ENCODE results near the gene ATF6B.

The ATF6B gene

GRCh38 chr6:32109765-32110160 is 18.3 kb downstream of the ATF6B start:
- peaks cover 25% of the 10 kb centered on the region for H3K27me3 ChIP-seq (ENCODE audit: insufficient read depth, low read depth, severe bottlenecking)
- DNase-seq: no peak
- no peak overlapping the region for H3K4me3 ChIP-seq (ENCODE audit: low read depth, low read length)
- H3K36me3 ChIP-seq: peaks cover 5% of the 10 kb centered on the region
- no peaks in the 10 kb centered on the region for H3K9me3 ChIP-seq (ENCODE audit: severe bottlenecking)
- TF ChIP-seq CTCF (IDR thresholded peaks at IDR 0.05; ENCODE audit: low read depth, low read length): no peak
- no peak overlapping the region for H3K27ac ChIP-seq

GRCh38 chr6:32109114-32109764 is 18.8 kb downstream of the ATF6B start, which contains the start of gene TNXB:
Gene TNXB, minus strand, starts transcription at chr6:32109338. Its CDS starts 11,140 bp downstream, at chr6:32098198.
- H3K36me3 ChIP-seq: 0 out of 2 replicates have a peak, but pooled peaks cover 3% of the 10 kb centered on the region

GRCh38 chr6:32108727-32109113 is 19.3 kb downstream of the ATF6B start:
- Histone ChIP-seq H3K9me3 (ENCODE audit: severe bottlenecking) (no peaks in the 10 kb centered on the region), H3K27me3 (ENCODE audit: insufficient read depth, low read depth, severe bottlenecking) (peaks cover 25% of the 10 kb centered on the region), H3K4me3 (ENCODE audit: low read depth, low read length) (no peak overlapping the region), H3K27ac (no peak overlapping the region), H3K36me3 (0 out of 2 replicates have a peak, but pooled peaks cover 3% of the 10 kb centered on the region)
- DNase-seq: no peak
- no peak for TF ChIP-seq CTCF (IDR thresholded peaks at IDR 0.05; ENCODE audit: low read depth, low read length)

More at GRCh38 chr6:32109114-32109764, 18.8 kb downstream of the ATF6B start, which contains the start of gene TNXB:
- no peak within 1 kb of the TSS for H3K4me3 ChIP-seq (ENCODE audit: low read depth, low read length)
- H3K27ac ChIP-seq: no peak within 1 kb of the TSS
- no peak for DNase-seq
- no peak for TF ChIP-seq CTCF (IDR thresholded peaks at IDR 0.05; ENCODE audit: low read depth, low read length)
- peaks cover 25% of the 10 kb centered on the region for H3K27me3 ChIP-seq (ENCODE audit: insufficient read depth, low read depth, severe bottlenecking)
- H3K9me3 ChIP-seq (ENCODE audit: severe bottlenecking): no peaks in the 10 kb centered on the region

GRCh38 chr6:32108094-32108627 is 19.9 kb downstream of the ATF6B start:
- TF ChIP-seq CTCF (IDR thresholded peaks at IDR 0.05; ENCODE audit: low read depth, low read length): no peak
- Histone ChIP-seq H3K36me3 (0 out of 2 replicates have a peak, but pooled peaks cover under 1% of the 10 kb centered on the region), H3K27me3 (ENCODE audit: insufficient read depth, low read depth, severe bottlenecking) (peaks cover 25% of the 10 kb centered on the region), H3K4me3 (ENCODE audit: low read depth, low read length) (no peak overlapping the region), H3K9me3 (ENCODE audit: severe bottlenecking) (no peaks in the 10 kb centered on the region), H3K27ac (no peak overlapping the region)
- DNase-seq: no peak

GRCh38 chr6:32107406-32107805 is 20.6 kb downstream of the ATF6B start:
- Histone ChIP-seq H3K27ac (no peak overlapping the region), H3K9me3 (ENCODE audit: severe bottlenecking) (no peaks in the 10 kb centered on the region), H3K4me3 (ENCODE audit: low read depth, low read length) (no peak overlapping the region), H3K27me3 (ENCODE audit: insufficient read depth, low read depth, severe bottlenecking) (peaks cover 25% of the 10 kb centered on the region), H3K36me3 (no peaks in the 10 kb centered on the region)
- no peak for DNase-seq
- no peak for TF ChIP-seq CTCF (IDR thresholded peaks at IDR 0.05; ENCODE audit: low read depth, low read length)

All from WERI-Rb-1 (cell line).